SK-N-SH (cell line): Measurements from ENCODE around the gene IKZF4. TPM values are rescaled to one million over a fixed set of nuclear protein-coding genes. Genes with fewer than 3 reads are reported as not detected.

Experiments
- CTCF ChIA-PET: fragments of 300-600, 350-600 bp; formaldehyde crosslinking; extraction: SDS; loops from one replicate; lab custom pipeline; 2021; lab: Yijun Ruan, JAX
- POLR2A ChIA-PET: fragments of 350-600 bp; sonication (Branson Sonifier 250); formaldehyde crosslinking; extraction: SDS; loops from one replicate; lab custom pipeline; 2020; ENCODE audit warnings: antibody characterized with exemption, inconsistent platforms; lab: Yijun Ruan, JAX
- DNase-seq: peaks from one replicate; pipeline ENCODE4 v3.0.0; 2012
- H2AFZ ChIP-seq: fragments of 200-600 bp; sonication (generic); 2 replicates; pipeline ENCODE4 v1.8.1; 2016; ENCODE audit warnings: antibody characterized with exemption, mild to moderate bottlenecking, low read depth
- H3F3A ChIP-seq: fragments of 200-600 bp; sonication (generic); replicated peaks from 2 replicates; pipeline ENCODE3; 2016; ENCODE audit warnings: antibody characterized with exemption, mild to moderate bottlenecking; ENCODE audit not compliant: insufficient read depth
- H3K27ac ChIP-seq, 2 experiments: fragments of 200-500 bp in 1 of 2; fragments of 200-600 bp in 1 of 2; sonication (Bioruptor generic) in 1 of 2; sonication (generic), shearing (Covaris generic) in 1 of 2; 2 replicates each; pipeline versions ENCODE4 v1.5.1 to v1.6.1; 2014 to 2016; ENCODE audit warnings: low read depth in 2 of 2, inconsistent platforms in 1 of 2, low read length in 1 of 2, mild to moderate bottlenecking in 1 of 2, mixed read lengths in 1 of 2
- H3K27me3 ChIP-seq: fragments of 200-600 bp; sonication (generic), shearing (Covaris generic); 2 replicates; pipeline ENCODE4 v1.6.1; 2016; ENCODE audit warnings: mixed run types; ENCODE audit not compliant: insufficient read depth
- H3K36me3 ChIP-seq, 2 experiments: fragments of 200-500 bp in 1 of 2; fragments of 200-600 bp in 1 of 2; sonication (Bioruptor generic) in 1 of 2; sonication (generic) in 1 of 2; replicated peaks in 1 of 2; 2 replicates each; pipeline versions ENCODE3 to v1.5.1; 2014 to 2016; ENCODE audit warnings: low read length in 1 of 2, mild to moderate bottlenecking in 1 of 2; ENCODE audit not compliant: insufficient read depth in 2 of 2, control insufficient read depth in 1 of 2
- H3K4me1 ChIP-seq, 2 experiments: fragments of 200-500 bp in 1 of 2; fragments of 200-600 bp in 1 of 2; sonication (Bioruptor generic) in 1 of 2; sonication (generic), shearing (Covaris generic) in 1 of 2; 2 replicates each; pipeline versions ENCODE4 v1.5.1 to v1.6.1; 2014 to 2016; ENCODE audit warnings: low read depth in 1 of 2, low read length in 1 of 2, mixed run types in 1 of 2; ENCODE audit not compliant: insufficient read depth in 2 of 2, control insufficient read depth in 1 of 2
- H3K4me2 ChIP-seq: fragments of 200-600 bp; sonication (generic), shearing (Covaris generic); 2 replicates; pipeline ENCODE4 v1.6.1; 2017; ENCODE audit warnings: mixed run types
- H3K4me3 ChIP-seq, 2 experiments: fragments of 200-500 bp in 1 of 2; fragments of 200-600 bp in 1 of 2; sonication (Bioruptor generic) in 1 of 2; sonication (generic), shearing (Covaris generic) in 1 of 2; 2 replicates each; pipeline versions ENCODE4 v1.5.1 to v1.8.1; 2014 to 2016; ENCODE audit warnings: low read depth in 2 of 2, inconsistent platforms in 1 of 2, low read length in 1 of 2, mild to moderate bottlenecking in 1 of 2, mixed read lengths in 1 of 2, moderate library complexity in 1 of 2
- H3K79me2 ChIP-seq: fragments of 200-600 bp; sonication (generic); 2 replicates; pipeline ENCODE4 v1.8.1; 2017; ENCODE audit warnings: mild to moderate bottlenecking; ENCODE audit not compliant: insufficient read depth
- H3K9ac ChIP-seq: fragments of 200-600 bp; sonication (generic); 2 replicates; pipeline ENCODE4 v1.6.1; 2017; ENCODE audit warnings: mixed run types
- H3K9me2 ChIP-seq: fragments of 200-600 bp; sonication (generic); 2 replicates; pipeline ENCODE4 v1.6.1; 2017; ENCODE audit warnings: mixed run types
- H3K9me3 ChIP-seq: fragments of 200-600 bp; sonication (generic); 2 replicates; pipeline ENCODE4 v1.6.1; 2017; ENCODE audit warnings: mixed run types, mild to moderate bottlenecking, moderate library complexity
- H4K20me1 ChIP-seq: fragments of 200-600 bp; sonication (generic); 2 replicates; pipeline ENCODE4 v1.6.1; 2017; ENCODE audit warnings: mild to moderate bottlenecking, mixed run types; ENCODE audit not compliant: insufficient read depth
- ELF1 ChIP-seq: IDR thresholded peaks from 2 replicates; pipeline ENCODE4 v1.4.0; 2012
- EP300 ChIP-seq, 2 experiments: IDR thresholded peaks; 2 replicates each; pipeline versions ENCODE4 v1.4.0 to v1.6.1; 2012; ENCODE audit warnings: borderline replicate concordance in 1 of 2, low read depth in 1 of 2, low read length in 1 of 2
- FOXM1 ChIP-seq: IDR thresholded peaks from 2 replicates; pipeline ENCODE4 v1.4.0; 2012; ENCODE audit warnings: low read depth, mild to moderate bottlenecking
- GABPA ChIP-seq: IDR thresholded peaks from 2 replicates; pipeline ENCODE4 v1.4.0; 2012; ENCODE audit warnings: low read depth, mild to moderate bottlenecking
- IRF3 ChIP-seq: fragments of 150-350 bp; IDR thresholded peaks from 2 replicates; pipeline ENCODE4 v1.6.1; 2016; ENCODE audit warnings: mild to moderate bottlenecking, low read depth, low read length
- MAX ChIP-seq: IDR thresholded peaks from 2 replicates; pipeline ENCODE4 v1.4.0; 2012; ENCODE audit warnings: low read depth
- MEF2A ChIP-seq: IDR thresholded peaks from 2 replicates; pipeline ENCODE4 v1.4.0; 2012; ENCODE audit warnings: low read depth, borderline replicate concordance
- MXI1 ChIP-seq: IDR thresholded peaks from 2 replicates; pipeline ENCODE4 v1.6.1; 2012; ENCODE audit warnings: mild to moderate bottlenecking, low read depth, low read length, improper control_type of control experiment
- NFIC ChIP-seq: IDR thresholded peaks from 2 replicates; pipeline ENCODE4 v1.4.0; 2012; ENCODE audit warnings: borderline replicate concordance
- POLR2AphosphoS5 ChIP-seq: IDR thresholded peaks from 2 replicates; pipeline ENCODE4 v1.6.1; 2012; ENCODE audit warnings: low read depth, low read length
- RAD21 ChIP-seq: IDR thresholded peaks from 2 replicates; pipeline ENCODE4 v1.6.1; 2012; ENCODE audit warnings: mild to moderate bottlenecking, low read length
- REST ChIP-seq: IDR thresholded peaks from 2 replicates; pipeline ENCODE4 v1.6.1; 2012; ENCODE audit warnings: mild to moderate bottlenecking, low read depth, low read length, moderate library complexity
- RXRA ChIP-seq: IDR thresholded peaks from 2 replicates; pipeline ENCODE4 v1.4.0; 2012; ENCODE audit warnings: low read depth, mild to moderate bottlenecking, borderline replicate concordance
- SIN3A ChIP-seq: IDR thresholded peaks from 2 replicates; pipeline ENCODE4 v1.6.1; 2012; ENCODE audit warnings: low read depth, mild to moderate bottlenecking, low read length, moderate library complexity, borderline replicate concordance
- SMC3 ChIP-seq: IDR thresholded peaks from 2 replicates; pipeline ENCODE4 v1.6.1; 2012; ENCODE audit warnings: low read depth, low read length, improper control_type of control experiment
- TCF12 ChIP-seq: IDR thresholded peaks from 2 replicates; pipeline ENCODE4 v1.4.0; 2012
- TEAD4 ChIP-seq: IDR thresholded peaks from 2 replicates; pipeline ENCODE4 v1.4.0; 2012; ENCODE audit warnings: mild to moderate bottlenecking, borderline replicate concordance; ENCODE audit not compliant: insufficient read depth
- USF1 ChIP-seq: IDR thresholded peaks from 2 replicates; pipeline ENCODE4 v1.4.0; 2012; ENCODE audit warnings: low read depth, borderline replicate concordance
- YY1 ChIP-seq: IDR thresholded peaks from 2 replicates; pipeline ENCODE4 v1.4.0; 2012; ENCODE audit warnings: low read depth, mild to moderate bottlenecking
- ZBTB33 ChIP-seq: IDR thresholded peaks from 2 replicates; pipeline ENCODE4 v1.4.0; 2012; ENCODE audit warnings: low read depth, borderline replicate concordance
- WGBS: methylation state at CpG from one replicate; pipeline ENCODE4 v1.1.6; 2017; ENCODE audit warnings: low lambda C conversion rate; 5-methylcytosine and 5-hydroxymethylcytosine counted together
- polyA plus RNA-seq, 3 experiments: library from polyadenylated mRNA; depleted of rRNA; stranded (reverse); fragments of >200 nt; gene quantifications; 2 replicates each; pipeline ENCODE4 v1.2.3, GENCODE V29; 2012

Gene IKZF4
- polyA plus RNA-seq (2012; rRNA removed), result 2.0 and 3.9 TPM in 2 replicates
- polyA plus RNA-seq (2012; cell fraction: cytosol; rRNA removed), result 2.7 and 3.5 TPM in 2 replicates
- 9.5 and 11.2 TPM in 2 replicates for polyA plus RNA-seq (2012; cell fraction: nucleus; rRNA removed)

GRCh38 chr12:56020423-56021184 is at the start of gene IKZF4:
Gene IKZF4 (plus strand): TSS chr12:56021043. CDS start chr12:56021494, 451 bp downstream.
- Histone ChIP-seq H3K27me3 (no peaks in the 10 kb centered on the region), H3K27ac (peak within 1 kb of the TSS in 1 of 2 experiments; percentile 83; a peak in 3 of 4 replicates), H3K4me2 (peak within 1 kb of the TSS; percentile 69), H3K4me3 (peak within 1 kb of the TSS; percentile 36 to 54), H3K9me3 (no peaks in the 10 kb centered on the region), H3K79me2 (no peaks in the 10 kb centered on the region), H3K4me1 (peaks cover 0 to 24% of the 10 kb centered on the region in 2 experiments; a peak in 2 of 4 replicates), H3K9ac (peak within 1 kb of the TSS; percentile 44; the same call in 1 of the 2 replicates), H3K36me3 (peaks cover 0 to 1% of the 10 kb centered on the region in 2 experiments), H4K20me1 (no peaks in the 10 kb centered on the region), H3F3A (no peaks in the 10 kb centered on the region), H2AFZ (peak within 1 kb of the TSS; percentile 68; the same call in 1 of the 2 replicates), H3K9me2 (no peaks in the 10 kb centered on the region)
- DNase-seq, result peak; percentile 68
- 33% methylated on average over 3 of the region's 10 CpGs for WGBS
- TF ChIP-seq TCF12, result no peak
- no peak for TF ChIP-seq ZBTB33
- TF ChIP-seq MEF2A, result no peak
- TF ChIP-seq RXRA, result no peak
- TF ChIP-seq ELF1, result no peak
- TF ChIP-seq TEAD4, result no peak
- no peak for TF ChIP-seq POLR2AphosphoS5
- TF ChIP-seq NFIC, result no peak
- TF ChIP-seq USF1, result no peak
- TF ChIP-seq MAX, result no peak
- TF ChIP-seq SIN3A, result no peak
- no peak for TF ChIP-seq FOXM1
- TF ChIP-seq EP300 (IDR thresholded peaks at IDR 0.05; ENCODE audit: borderline replicate concordance in 1 of 2, low read depth in 1 of 2, low read length in 1 of 2), result no peak
- no peak for TF ChIP-seq SMC3
- no peak for TF ChIP-seq MXI1
- TF ChIP-seq REST, result no peak
- no peak for TF ChIP-seq IRF3
- TF ChIP-seq GABPA, result no peak
- no peak for TF ChIP-seq RAD21
- no peak for TF ChIP-seq YY1
- ChIA-PET POLR2A (interaction anchor here (1.3 to 2.4 kb wide), 7 partner anchors 14 to 96 kb away, joined by 3 to 9 read pairs (median 6); partner anchors contain the start of genes PA2G4, RAB5B and SUOX), CTCF (interaction anchor here (1.2 to 11.8 kb wide), 5 partner anchors 9 to 282 kb away, joined by 3 to 183 read pairs (median 14); partner anchors contain the start of gene SUOX)
